ENCODE data around the gene CCL2. TPM values are rescaled to one million over a fixed set of nuclear protein-coding genes. Genes with fewer than 3 reads are reported as not detected.

The CCL2 gene
- total RNA-seq, 1 experiment from 2014 or later, result not detected

DNA sequence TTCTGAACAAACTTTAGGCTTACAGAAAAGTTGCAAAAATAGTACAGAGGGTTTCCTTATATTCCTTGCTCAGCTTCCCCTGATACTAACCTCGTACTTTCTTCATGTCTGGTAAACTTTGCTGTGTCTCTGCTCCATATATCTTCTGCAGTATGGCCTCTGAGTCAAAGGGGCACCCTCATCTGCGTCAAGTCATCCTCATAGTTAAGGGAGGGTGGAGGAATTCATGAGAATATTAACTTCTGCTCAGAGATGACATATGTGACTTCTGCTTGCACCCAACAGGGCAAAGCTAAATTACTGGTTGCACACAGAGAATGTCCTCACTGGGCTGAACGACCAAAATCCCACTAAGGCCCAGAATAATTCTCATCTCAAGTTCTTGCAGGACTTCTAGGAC, 10.6 kb downstream of the CCL2 start:
- no peaks in the 10 kb centered on the region for H3K27me3 ChIP-seq (ENCODE audit: insufficient read depth, low read length)
- ChIA-PET RAD21 (ENCODE audit: low non-redundant PET in 1 of 2, low total read pairs in 2 of 2, uncharacterized antibody in 2 of 2, unreplicated experiment in 2 of 2) (no interaction called here), POLR2A (no interaction called here), CTCF (no interaction called here)
- no peaks in the 10 kb centered on the region for H3K9me3 ChIP-seq (ENCODE audit: control insufficient read depth in 1 of 2, insufficient read depth in 1 of 2, low read depth in 1 of 2, low read length in 2 of 2)
- no peaks in the 10 kb centered on the region for H3K79me2 ChIP-seq (ENCODE audit: insufficient read depth, low read length)
- H3K9me2 ChIP-seq (ENCODE audit: insufficient read depth), result no peaks in the 10 kb centered on the region
- no peak overlapping the region for H3K4me2 ChIP-seq (ENCODE audit: low read length)
- H4K20me1 ChIP-seq (ENCODE audit: insufficient read depth), result no peaks in the 10 kb centered on the region
- no peaks in the 10 kb centered on the region for H3K4me1 ChIP-seq (ENCODE audit: control insufficient read depth in 1 of 2, insufficient read depth in 2 of 2, low read length in 2 of 2)
- no peak overlapping the region for H3K27ac ChIP-seq (ENCODE audit: low read depth, low read length)
- H3K9ac ChIP-seq (ENCODE audit: low read length), result no peak overlapping the region
- no peak for ATAC-seq
- BruUV-seq (replicated peaks), result no TSS peak
- intact Hi-C loops (cut with micrococcal nuclease), result no loop called here
- no peak overlapping the region for H3K4me3 ChIP-seq (replicated peaks in 1 of 2; ENCODE audit: low read depth in 1 of 2, low read length in 2 of 2)
- H2AFZ ChIP-seq (ENCODE audit: low read depth, low read length, poor library complexity, severe bottlenecking), result no peak overlapping the region
- no peaks in the 10 kb centered on the region for H3K36me3 ChIP-seq (ENCODE audit: control insufficient read depth in 1 of 2, insufficient read depth in 2 of 2, low read length in 2 of 2)
- DNase-seq (ENCODE audit: low read depth, low spot score), result no peak
- no peak for TF ChIP-seq FOSL1 (IDR thresholded peaks at IDR 0.05; ENCODE audit: low read depth)
- no peak for TF ChIP-seq SIN3A (IDR thresholded peaks at IDR 0.05; ENCODE audit: low read depth)
- TF ChIP-seq, protein P1, sequence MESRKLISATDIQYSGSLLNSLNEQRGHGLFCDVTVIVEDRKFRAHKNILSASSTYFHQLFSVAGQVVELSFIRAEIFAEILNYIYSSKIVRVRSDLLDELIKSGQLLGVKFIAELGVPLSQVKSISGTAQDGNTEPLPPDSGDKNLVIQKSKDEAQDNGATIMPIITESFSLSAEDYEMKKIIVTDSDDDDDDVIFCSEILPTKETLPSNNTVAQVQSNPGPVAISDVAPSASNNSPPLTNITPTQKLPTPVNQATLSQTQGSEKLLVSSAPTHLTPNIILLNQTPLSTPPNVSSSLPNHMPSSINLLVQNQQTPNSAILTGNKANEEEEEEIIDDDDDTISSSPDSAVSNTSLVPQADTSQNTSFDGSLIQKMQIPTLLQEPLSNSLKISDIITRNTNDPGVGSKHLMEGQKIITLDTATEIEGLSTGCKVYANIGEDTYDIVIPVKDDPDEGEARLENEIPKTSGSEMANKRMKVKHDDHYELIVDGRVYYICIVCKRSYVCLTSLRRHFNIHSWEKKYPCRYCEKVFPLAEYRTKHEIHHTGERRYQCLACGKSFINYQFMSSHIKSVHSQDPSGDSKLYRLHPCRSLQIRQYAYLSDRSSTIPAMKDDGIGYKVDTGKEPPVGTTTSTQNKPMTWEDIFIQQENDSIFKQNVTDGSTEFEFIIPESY (IDR thresholded peaks at IDR 0.05; ENCODE audit: extremely low read depth, insufficient replicate concordance, low read length), result no peak
- no peak for TF ChIP-seq TCF7L2 (IDR thresholded peaks at IDR 0.05; ENCODE audit: borderline replicate concordance, extremely low read depth, insufficient read depth, insufficient read length)
- no peak for TF ChIP-seq EGR1 (IDR thresholded peaks at IDR 0.05; ENCODE audit: low read depth)
- TF ChIP-seq, protein P2, sequence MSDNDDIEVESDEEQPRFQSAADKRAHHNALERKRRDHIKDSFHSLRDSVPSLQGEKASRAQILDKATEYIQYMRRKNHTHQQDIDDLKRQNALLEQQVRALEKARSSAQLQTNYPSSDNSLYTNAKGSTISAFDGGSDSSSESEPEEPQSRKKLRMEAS (IDR thresholded peaks at IDR 0.05), result no peak
- TF ChIP-seq RAD21 (IDR thresholded peaks at IDR 0.05; ENCODE audit: low read depth), result no peak
- TF ChIP-seq ELF1 (IDR thresholded peaks at IDR 0.05; ENCODE audit: borderline replicate concordance, low read depth), result no peak
- no peak for TF ChIP-seq CEBPB (IDR thresholded peaks at IDR 0.05; ENCODE audit: low read depth)
- TF ChIP-seq, protein P3, sequence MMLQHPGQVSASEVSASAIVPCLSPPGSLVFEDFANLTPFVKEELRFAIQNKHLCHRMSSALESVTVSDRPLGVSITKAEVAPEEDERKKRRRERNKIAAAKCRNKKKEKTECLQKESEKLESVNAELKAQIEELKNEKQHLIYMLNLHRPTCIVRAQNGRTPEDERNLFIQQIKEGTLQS (IDR thresholded peaks at IDR 0.05), result no peak
- no peak for TF ChIP-seq POLR2A (IDR thresholded peaks at IDR 0.05; ENCODE audit: borderline replicate concordance, extremely low read depth, insufficient read depth, insufficient read length)
- TF ChIP-seq, protein P4, sequence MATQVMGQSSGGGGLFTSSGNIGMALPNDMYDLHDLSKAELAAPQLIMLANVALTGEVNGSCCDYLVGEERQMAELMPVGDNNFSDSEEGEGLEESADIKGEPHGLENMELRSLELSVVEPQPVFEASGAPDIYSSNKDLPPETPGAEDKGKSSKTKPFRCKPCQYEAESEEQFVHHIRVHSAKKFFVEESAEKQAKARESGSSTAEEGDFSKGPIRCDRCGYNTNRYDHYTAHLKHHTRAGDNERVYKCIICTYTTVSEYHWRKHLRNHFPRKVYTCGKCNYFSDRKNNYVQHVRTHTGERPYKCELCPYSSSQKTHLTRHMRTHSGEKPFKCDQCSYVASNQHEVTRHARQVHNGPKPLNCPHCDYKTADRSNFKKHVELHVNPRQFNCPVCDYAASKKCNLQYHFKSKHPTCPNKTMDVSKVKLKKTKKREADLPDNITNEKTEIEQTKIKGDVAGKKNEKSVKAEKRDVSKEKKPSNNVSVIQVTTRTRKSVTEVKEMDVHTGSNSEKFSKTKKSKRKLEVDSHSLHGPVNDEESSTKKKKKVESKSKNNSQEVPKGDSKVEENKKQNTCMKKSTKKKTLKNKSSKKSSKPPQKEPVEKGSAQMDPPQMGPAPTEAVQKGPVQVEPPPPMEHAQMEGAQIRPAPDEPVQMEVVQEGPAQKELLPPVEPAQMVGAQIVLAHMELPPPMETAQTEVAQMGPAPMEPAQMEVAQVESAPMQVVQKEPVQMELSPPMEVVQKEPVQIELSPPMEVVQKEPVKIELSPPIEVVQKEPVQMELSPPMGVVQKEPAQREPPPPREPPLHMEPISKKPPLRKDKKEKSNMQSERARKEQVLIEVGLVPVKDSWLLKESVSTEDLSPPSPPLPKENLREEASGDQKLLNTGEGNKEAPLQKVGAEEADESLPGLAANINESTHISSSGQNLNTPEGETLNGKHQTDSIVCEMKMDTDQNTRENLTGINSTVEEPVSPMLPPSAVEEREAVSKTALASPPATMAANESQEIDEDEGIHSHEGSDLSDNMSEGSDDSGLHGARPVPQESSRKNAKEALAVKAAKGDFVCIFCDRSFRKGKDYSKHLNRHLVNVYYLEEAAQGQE (IDR thresholded peaks at IDR 0.05; ENCODE audit: low read depth), result no peak
- TF ChIP-seq CBX3 (IDR thresholded peaks at IDR 0.05; ENCODE audit: low read depth), result no peak
- TF ChIP-seq POLR2AphosphoS5 (IDR thresholded peaks at IDR 0.05; ENCODE audit: low read depth, low read length), result no peak
- TF ChIP-seq ZNF274 (IDR thresholded peaks at IDR 0.05; ENCODE audit: low read depth, low read length), result no peak
- TF ChIP-seq JUND (IDR thresholded peaks at IDR 0.05), result no peak
- no peak for TF ChIP-seq EZH2phosphoT487 (IDR thresholded peaks at IDR 0.05; ENCODE audit: borderline replicate concordance)
- no peak for TF ChIP-seq ZFX (IDR thresholded peaks at IDR 0.05)
- TF ChIP-seq EZH2 (IDR thresholded peaks at IDR 0.05), result no peak
- TF ChIP-seq SP1 (IDR thresholded peaks at IDR 0.05; ENCODE audit: low read depth), result no peak

Data from HCT116 (cell line).